NCI-H146 (cell line): Measurements from ENCODE around the gene CGB2.
A peak's percentile ranks its signal among the peaks of the same experiment; 100 is the strongest.

ENCODE experiments used
- DNase-seq: peaks from one replicate; lab custom pipeline; 2025; lab: John Stamatoyannopoulos, UW

Gene CGB2

DNA sequence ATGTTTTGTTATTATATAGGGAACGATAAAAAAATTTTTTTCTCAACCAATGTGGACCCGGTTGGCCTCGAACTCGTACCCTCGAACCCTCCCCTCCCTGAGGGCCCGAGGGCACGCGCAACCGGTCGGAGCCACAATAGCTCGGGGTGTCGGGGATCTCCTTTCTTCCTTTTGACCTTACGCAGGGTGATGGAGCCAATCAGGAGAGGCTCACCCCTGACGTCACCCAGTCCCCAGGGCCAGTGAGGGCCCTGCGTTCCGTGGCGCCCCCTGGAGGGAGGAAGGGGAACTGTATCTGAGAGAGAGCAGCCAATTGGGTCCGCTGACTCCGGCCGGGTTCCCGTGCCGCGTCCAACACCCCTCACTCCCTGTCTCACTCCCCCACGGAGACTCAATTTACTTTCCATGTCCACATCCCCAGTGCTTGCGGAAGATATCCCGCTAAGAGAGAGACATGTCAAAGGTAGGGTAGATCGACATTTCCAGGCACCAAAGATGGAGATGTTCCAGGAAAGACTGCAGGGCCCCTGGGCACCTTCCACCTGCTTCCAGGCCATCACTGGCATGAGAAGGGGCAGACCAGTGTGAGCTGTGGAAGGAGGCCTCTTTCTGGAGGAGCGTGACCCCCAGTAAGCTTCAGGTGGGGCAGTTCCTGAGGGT lies at the start of gene CGB2:
CGB2 (plus strand) TSS at position 249 of the 660 bp plus-strand sequence; CDS start at position 455, 206 bp downstream.
- peak; percentile 79 for DNase-seq

DNA sequence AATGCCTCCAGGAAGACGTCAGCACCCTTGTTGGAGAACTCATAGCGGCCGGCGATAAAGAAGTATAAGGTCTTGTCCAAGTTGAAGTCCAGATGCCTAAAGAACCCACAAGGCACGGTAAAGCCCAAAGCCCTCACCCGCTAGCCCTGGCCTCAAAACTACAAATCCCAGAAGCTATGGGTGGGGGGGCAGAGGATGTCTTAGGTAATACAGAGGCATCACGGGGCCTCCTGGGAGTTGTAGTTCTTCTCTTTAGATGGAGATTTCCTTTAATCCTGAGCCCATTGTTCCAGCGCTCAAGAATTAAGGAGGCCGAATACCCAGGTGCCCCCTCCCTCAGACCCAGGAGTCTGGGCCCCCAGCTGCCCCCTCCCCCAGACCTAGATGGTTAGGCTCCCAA lies 49.4 kb upstream of the CGB2 start:
- no peak for DNase-seq

GRCh38 chr19:48985711-48986110 lies 46.0 kb upstream of the CGB2 start:
- no peak for DNase-seq

GRCh38 chr19:48986211-48986610 lies 45.5 kb upstream of the CGB2 start:
- DNase-seq: no peak

DNA sequence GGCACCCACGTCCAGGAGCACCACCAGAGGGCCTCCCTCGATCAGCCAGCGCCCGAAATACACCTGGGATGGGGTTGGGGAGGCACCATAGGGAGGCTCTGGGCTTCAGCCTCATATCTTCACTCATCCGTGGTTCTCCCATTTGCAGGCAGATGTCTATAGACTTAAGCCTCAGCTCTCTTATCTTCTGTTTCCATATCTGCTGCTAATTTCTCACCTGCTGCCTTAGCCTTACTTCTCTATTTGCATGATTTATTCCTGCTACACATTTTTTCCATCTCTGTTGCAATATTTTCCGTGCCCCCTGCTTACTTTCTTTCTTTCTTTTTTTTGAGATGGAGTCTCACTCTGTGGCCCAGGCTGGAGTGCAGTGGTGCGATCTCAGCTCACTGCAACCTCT lies 44.4 kb upstream of the CGB2 start:
- DNase-seq: no peak

DNA sequence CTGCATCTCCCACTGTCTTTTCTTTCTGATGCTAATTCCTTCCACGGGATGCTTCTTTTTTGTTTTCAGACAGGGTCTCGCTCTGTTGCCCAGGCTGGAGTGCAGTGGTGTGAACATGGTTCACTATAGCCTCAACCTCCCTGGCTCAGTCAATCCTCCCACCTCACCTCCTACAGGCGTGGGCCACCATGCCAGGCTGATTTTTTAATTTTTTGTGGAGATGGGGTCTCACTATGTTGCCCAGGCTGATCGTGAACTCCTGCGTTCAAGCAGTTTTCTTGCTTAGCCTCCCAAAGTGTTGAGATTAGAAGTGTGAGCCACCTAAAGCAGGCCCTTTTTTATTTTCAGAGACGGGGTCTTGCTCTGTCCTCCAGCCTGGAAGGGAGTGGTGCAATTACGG lies 43.4 kb upstream of the CGB2 start:
- DNase-seq: no peak

DNA sequence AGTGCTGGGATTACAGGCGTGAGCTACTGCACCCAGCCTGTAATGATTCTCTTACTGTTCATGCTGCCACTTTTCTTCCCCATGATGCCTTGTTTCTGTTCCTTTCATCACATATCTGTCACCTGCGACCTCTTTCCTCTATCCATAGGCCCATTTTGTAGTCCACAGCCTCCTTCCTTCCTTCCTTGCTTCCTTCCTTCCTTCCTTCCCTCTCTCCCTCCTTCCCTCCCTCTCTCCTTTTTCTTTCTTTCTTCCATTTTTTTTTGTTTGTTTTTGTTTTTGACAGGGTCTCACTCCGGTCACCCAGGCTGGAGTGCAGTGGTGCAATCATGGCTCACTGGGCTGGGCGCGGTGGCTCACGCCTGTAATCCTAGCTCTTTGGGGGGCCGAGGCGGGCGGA lies 42.8 kb upstream of the CGB2 start:
- no peak for DNase-seq

GRCh38 chr19:48989701-48990291 lies 41.9 kb upstream of the CGB2 start:
- DNase-seq: no peak

DNA sequence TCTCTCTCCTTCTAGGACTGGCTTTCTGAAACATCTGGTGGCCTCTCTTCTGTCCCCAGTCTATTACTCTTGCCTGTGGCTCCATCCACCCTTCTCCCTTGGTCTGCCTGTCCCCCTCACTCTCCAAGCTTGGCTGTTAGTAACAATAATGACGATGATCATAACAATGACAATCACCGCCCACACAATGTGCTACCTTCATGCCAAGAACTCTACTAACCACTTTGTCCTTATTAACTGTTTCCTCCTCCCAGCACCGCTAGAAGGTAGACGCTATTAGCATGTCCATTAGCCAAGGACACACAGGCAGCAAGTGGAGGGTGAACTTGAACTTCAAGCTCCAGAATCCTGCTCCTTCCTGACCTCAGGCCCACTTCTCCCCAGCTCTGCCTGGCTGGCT lies 41.3 kb upstream of the CGB2 start:
- DNase-seq: no peak

- no peak for DNase-seq
Observed at GRCh38 chr19:48991011-48991609, 40.6 kb upstream of the CGB2 start.

- DNase-seq: peak; percentile 27
Observed at GRCh38 chr19:48991873-48992580, 39.7 kb upstream of the CGB2 start.

- DNase-seq: peak; percentile 49
Observed at GRCh38 chr19:48992581-48993174, 39.0 kb upstream of the CGB2 start.

GRCh38 chr19:48993175-48994034 lies 38.3 kb upstream of the CGB2 start, which contains the start of the genes GYS1 and RUVBL2:
Gene GYS1 (minus strand): TSS chr19:48993309. CDS start chr19:48993112, 197 bp downstream.
Gene RUVBL2 (plus strand): TSS chr19:48993887. CDS start chr19:48993912, 25 bp downstream.
- DNase-seq: peak; percentile 100

GRCh38 chr19:48994035-48994386 lies 37.7 kb upstream of the CGB2 start:
- DNase-seq: no peak

DNA sequence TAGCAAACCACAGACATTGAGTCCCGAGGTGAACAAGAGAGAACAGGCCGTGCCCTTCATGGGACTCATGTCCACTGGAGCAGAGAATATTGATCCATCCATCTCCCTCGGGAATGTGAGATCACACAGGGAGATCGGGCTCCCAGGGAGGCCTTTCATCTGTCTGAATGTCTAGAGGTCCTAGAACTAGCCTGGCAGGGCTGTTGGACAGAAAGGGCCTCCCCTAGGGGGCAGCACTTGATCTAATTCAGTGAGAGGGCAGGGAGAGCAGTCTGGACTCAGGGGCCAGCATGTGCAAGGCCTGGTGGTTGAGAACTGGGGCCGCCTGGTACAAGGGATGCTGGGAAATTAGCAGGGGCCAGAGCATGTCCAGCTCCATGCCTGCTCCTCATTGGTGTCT lies 33.7 kb upstream of the CGB2 start:
- DNase-seq: peak; percentile 53

GRCh38 chr19:48999481-49000325 lies 32.0 kb upstream of the CGB2 start:
- DNase-seq: peak; percentile 18

DNA sequence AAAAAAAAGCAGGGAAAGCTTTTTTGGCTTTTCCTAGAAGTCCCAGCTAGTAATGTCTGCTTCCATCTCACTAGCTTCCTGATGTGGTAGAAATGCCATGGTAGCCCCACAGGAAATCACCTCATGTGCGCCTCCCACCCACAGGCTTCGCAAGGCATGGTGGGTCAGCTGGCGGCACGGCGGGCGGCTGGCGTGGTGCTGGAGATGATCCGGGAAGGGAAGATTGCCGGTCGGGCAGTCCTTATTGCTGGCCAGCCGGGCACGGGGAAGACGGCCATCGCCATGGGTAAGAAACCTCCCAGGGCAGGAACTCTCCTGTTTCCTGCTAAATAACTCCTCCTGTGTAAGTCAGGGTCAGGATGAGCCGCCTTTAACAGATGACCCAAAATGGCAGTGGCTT lies 27.6 kb upstream of the CGB2 start:
- no peak for DNase-seq

- DNase-seq: no peak
Observed at GRCh38 chr19:49004964-49005614, 26.6 kb upstream of the CGB2 start.

GRCh38 chr19:49006905-49007304 lies 24.8 kb upstream of the CGB2 start:
- no peak for DNase-seq

- DNase-seq: no peak
Observed at GRCh38 chr19:49009828-49010227, 21.9 kb upstream of the CGB2 start.
